Measurements from ENCODE around the gene DHRS12.

Gene DHRS12

DNA sequence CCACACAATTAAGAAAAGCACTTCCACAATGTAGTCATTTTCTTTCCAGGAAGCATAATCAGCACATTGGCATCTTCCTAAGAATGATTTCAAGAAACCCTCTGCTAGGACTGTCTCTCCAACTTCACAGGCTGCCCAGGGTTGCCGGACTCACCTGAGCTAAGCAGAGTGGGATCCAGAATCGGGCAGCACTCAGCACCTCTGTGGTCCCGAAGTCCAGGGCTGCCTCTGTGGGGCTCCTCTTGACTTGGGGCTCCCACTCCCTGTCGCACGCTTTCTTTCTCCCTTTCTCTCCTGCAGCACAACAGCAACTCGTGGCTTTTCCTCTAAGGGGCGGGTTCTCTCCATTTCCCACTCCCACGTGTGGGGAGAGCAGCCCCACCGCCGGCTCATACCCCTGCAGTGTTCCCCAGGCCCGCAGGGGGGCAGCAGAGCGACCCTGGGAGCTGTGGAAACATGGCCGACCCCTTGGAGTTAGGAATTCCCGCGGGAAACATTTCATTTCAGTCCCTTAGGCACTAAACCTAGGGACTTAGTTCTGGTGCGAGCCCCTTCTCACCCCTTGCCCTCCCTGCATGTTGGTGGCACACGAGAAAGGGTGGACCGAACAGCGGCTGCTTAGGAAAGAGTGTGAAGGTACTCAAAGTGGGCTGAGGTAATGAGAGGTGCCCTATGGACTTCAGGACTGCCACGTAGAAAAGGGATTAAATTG is 41.1 kb upstream of the DHRS12 start, which contains the start of gene TMEM272:
Gene TMEM272, minus strand, starts transcription at position 316 of the 712 bp plus-strand sequence. CDS start 6,647 bp downstream, outside the sequence.
- peak; percentile 34 for DNase-seq (ENCODE audit: low read depth)
- H3K4me3 ChIP-seq (ENCODE audit: control insufficient read depth, low read depth, low read length), result no peak within 1 kb of the TSS
- TF ChIP-seq, protein P1, sequence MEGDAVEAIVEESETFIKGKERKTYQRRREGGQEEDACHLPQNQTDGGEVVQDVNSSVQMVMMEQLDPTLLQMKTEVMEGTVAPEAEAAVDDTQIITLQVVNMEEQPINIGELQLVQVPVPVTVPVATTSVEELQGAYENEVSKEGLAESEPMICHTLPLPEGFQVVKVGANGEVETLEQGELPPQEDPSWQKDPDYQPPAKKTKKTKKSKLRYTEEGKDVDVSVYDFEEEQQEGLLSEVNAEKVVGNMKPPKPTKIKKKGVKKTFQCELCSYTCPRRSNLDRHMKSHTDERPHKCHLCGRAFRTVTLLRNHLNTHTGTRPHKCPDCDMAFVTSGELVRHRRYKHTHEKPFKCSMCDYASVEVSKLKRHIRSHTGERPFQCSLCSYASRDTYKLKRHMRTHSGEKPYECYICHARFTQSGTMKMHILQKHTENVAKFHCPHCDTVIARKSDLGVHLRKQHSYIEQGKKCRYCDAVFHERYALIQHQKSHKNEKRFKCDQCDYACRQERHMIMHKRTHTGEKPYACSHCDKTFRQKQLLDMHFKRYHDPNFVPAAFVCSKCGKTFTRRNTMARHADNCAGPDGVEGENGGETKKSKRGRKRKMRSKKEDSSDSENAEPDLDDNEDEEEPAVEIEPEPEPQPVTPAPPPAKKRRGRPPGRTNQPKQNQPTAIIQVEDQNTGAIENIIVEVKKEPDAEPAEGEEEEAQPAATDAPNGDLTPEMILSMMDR (conservative IDR thresholded peaks at IDR 0.05; ENCODE audit: control insufficient read depth, insufficient read depth, low read depth, low read length), result peak; percentile 80

DNA sequence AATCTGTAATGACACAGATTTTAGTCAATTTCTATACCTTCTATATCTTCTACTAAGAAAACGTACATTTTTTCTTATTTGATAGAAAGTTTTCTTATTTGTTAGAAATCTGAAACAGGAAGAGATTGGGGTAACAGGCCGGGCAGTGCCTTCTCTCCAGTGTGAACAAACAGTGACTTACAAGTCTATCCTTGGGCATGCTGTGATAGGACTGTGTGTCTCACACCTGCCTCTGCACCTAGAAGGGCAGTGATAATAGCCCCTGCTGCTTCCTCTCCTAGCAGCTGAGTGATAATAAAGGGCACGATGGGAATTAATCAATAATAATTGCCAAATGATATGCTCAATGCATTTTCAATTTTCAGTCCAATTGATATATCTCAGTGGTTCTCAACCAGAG is 39.6 kb upstream of the DHRS12 start:
- H3K4me3 ChIP-seq (ENCODE audit: control insufficient read depth, low read depth, low read length), result no peak overlapping the region
- no peak for DNase-seq (ENCODE audit: low read depth)
- TF ChIP-seq, protein P1 (conservative IDR thresholded peaks at IDR 0.05; ENCODE audit: control insufficient read depth, insufficient read depth, low read depth, low read length), result no peak

DNA sequence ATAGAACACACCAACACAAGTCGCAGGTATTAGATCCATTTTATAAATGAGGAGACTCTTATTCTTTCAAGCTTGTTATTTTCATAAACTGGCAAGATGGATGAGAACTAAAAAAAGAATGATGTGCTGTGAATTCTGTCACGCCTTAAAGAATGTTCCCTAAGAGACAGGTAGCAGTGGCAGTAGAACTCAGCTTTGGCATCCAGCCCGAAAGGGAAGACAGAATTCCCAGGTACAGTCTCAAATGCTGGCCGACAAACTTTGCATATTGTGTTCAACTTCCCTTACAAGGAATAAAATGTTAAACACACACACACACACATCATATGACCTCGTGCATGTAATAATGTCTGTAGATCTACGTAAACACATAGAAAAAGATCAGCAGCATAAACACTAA is 37.8 kb upstream of the DHRS12 start:
- no peak overlapping the region for H3K4me3 ChIP-seq (ENCODE audit: control insufficient read depth, low read depth, low read length)
- DNase-seq (ENCODE audit: low read depth), result no peak
- TF ChIP-seq, protein P1 (conservative IDR thresholded peaks at IDR 0.05; ENCODE audit: control insufficient read depth, insufficient read depth, low read depth, low read length), result no peak

DNA sequence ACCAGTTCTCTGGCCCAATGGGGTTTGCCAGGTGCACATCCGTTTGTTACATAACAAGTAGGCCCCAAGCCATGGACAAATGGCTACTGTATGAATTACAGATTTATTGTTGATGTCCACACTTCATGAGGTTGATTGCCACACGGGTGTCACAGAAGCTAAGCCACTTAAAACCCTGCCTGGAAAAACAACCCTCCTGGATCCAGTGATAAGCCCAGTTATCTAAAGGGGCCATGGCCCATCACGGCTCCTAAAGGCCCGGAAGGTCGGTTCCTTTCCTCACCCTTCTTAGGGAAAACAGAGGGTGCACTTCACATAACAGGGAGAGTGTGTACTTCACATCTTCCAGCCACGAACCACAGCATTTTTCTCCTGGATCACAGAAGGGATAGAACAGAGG is 37.0 kb upstream of the DHRS12 start:
- TF ChIP-seq, protein P1 (conservative IDR thresholded peaks at IDR 0.05; ENCODE audit: control insufficient read depth, insufficient read depth, low read depth, low read length), result no peak
- DNase-seq (ENCODE audit: low read depth), result no peak
- H3K4me3 ChIP-seq (ENCODE audit: control insufficient read depth, low read depth, low read length), result no peak overlapping the region

DNA sequence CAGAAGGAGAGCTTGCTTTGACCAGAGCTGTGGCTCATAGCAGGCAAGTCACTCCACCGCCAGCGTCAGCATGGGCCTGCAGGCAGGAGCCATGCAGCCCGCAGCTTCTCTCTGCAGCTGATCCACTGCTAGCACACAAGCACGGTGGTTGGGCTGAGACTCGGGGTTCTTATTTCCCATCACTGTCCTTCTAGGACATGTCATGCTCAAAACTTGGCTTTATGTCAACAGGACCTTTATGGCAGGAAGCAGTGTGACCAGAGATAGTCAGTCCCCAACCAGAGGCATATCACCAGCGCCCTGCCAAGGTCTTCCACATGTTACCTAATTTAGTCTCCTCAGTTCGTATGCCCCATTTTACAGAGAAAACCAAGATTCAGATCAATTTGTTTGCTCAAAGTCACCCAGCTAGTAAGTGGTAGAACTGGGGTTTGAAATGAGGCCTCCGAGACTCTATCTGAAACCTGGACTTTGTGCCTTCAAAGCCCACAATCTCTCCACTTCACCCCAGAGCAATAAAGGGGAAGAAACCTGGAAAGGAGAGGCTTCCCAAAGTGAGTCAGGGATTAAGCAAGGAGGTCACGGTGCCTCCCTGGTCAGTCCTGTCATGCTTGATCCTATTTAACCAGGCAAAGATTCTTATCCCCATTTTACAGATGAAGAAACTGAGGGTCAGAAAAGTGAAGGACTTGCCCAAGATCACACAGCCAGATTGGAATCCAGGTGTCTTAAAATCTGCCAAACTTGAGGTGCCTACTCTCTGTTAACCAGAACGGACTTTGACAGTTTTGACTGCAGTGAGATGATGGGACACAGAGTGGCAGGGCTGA is 36.0 kb upstream of the DHRS12 start:
- TF ChIP-seq, protein P1 (conservative IDR thresholded peaks at IDR 0.05; ENCODE audit: control insufficient read depth, insufficient read depth, low read depth, low read length), result no peak
- no peak overlapping the region for H3K4me3 ChIP-seq (ENCODE audit: control insufficient read depth, low read depth, low read length)
- DNase-seq (ENCODE audit: low read depth), result no peak

DNA sequence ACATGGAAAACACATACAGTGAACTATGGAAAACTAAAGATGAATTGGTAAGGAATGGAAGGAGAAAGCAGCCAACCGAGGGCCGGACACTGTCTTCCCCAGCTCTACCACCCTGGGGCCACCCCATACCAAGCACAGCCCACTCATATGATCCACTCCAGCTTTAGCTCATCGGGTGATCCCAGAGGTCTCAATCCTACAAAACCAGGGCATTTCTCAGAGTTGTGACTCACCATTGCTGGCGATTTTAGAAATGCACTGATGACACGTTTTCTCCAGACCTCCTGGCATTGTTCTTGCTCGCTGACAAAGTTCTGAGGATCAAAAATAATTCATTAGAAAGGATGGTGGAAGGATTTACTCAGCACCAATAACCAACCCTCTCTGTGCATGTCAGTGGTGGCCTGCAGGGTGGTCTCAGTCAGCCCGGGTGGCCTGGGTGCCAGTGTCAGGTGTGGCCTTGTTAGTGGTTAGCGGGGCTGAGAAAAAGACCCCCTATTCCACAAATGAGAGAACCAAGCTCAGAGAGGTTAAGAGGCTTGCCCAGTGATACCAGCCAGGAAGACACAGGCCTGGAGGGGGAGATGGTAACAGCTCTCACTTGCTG is 34.4 kb upstream of the DHRS12 start:
- H3K4me3 ChIP-seq (ENCODE audit: control insufficient read depth, low read depth, low read length), result no peak overlapping the region
- peak; percentile 84 for DNase-seq (ENCODE audit: low read depth)
- TF ChIP-seq, protein P1 (conservative IDR thresholded peaks at IDR 0.05; ENCODE audit: control insufficient read depth, insufficient read depth, low read depth, low read length), result no peak
